ENCODE data around the gene ANKRD13C.
"Not testable (repeated sequence)": the region's sequence is repeated elsewhere in the genome, so short reads cannot be mapped to it uniquely, and the experiment has no call there.

ANKRD13C gene

GRCh38 chr1:70358921-70359564 is 4.5 kb upstream of the ANKRD13C start:
- H3K4me2 ChIP-seq (ENCODE audit: low read length), result no peak overlapping the region
- no peaks in the 10 kb centered on the region for H3K36me3 ChIP-seq (ENCODE audit: insufficient read depth, low read length)
- peaks cover 4% of the 10 kb centered on the region for H3K4me1 ChIP-seq (ENCODE audit: control insufficient read depth, insufficient read depth, low read length)
- no peaks in the 10 kb centered on the region for H3K9me3 ChIP-seq (replicated peaks; ENCODE audit: low read length)
- no peaks in the 10 kb centered on the region for H3K27me3 ChIP-seq (ENCODE audit: control insufficient read depth, insufficient read depth, low read length)
- H3K9ac ChIP-seq (ENCODE audit: low read depth, low read length), result no peak overlapping the region
- H3K4me3 ChIP-seq (ENCODE audit: low read length), result no peak overlapping the region

GRCh38 chr1:70355920-70356319 is 1.4 kb upstream of the ANKRD13C start:
- H3K36me3 ChIP-seq (ENCODE audit: insufficient read depth, low read length), result peaks cover 6% of the 10 kb centered on the region
- H3K27me3 ChIP-seq (ENCODE audit: control insufficient read depth, insufficient read depth, low read length), result no peaks in the 10 kb centered on the region
- no peak overlapping the region for H3K9ac ChIP-seq (ENCODE audit: low read depth, low read length)
- no peak overlapping the region for H3K4me2 ChIP-seq (ENCODE audit: low read length)
- H3K4me1 ChIP-seq (ENCODE audit: control insufficient read depth, insufficient read depth, low read length), result peaks cover 9% of the 10 kb centered on the region
- no peak overlapping the region for H3K4me3 ChIP-seq (ENCODE audit: low read length)
- H3K9me3 ChIP-seq (replicated peaks; ENCODE audit: low read length), result no peaks in the 10 kb centered on the region

GRCh38 chr1:70355111-70355407 is 537 bp upstream of the ANKRD13C start:
- Histone ChIP-seq H3K4me3 (ENCODE audit: low read length) (peak overlapping the region; percentile 80), H3K4me2 (ENCODE audit: low read length) (peak overlapping the region; percentile 87), H3K9ac (ENCODE audit: low read depth, low read length) (peak overlapping the region; percentile 98), H3K27me3 (ENCODE audit: control insufficient read depth, insufficient read depth, low read length) (no peaks in the 10 kb centered on the region), H3K36me3 (ENCODE audit: insufficient read depth, low read length) (peaks cover 8% of the 10 kb centered on the region), H3K9me3 (replicated peaks; ENCODE audit: low read length) (no peaks in the 10 kb centered on the region), H3K4me1 (ENCODE audit: control insufficient read depth, insufficient read depth, low read length) (peaks cover 9% of the 10 kb centered on the region)

GRCh38 chr1:70353601-70354331 is 756 bp downstream of the ANKRD13C start:
- Histone ChIP-seq H3K9me3 (replicated peaks; ENCODE audit: low read length) (no peaks in the 10 kb centered on the region), H3K27me3 (ENCODE audit: control insufficient read depth, insufficient read depth, low read length) (no peaks in the 10 kb centered on the region), H3K4me2 (ENCODE audit: low read length) (peak overlapping the region; percentile 87), H3K4me3 (ENCODE audit: low read length) (peak overlapping the region; percentile 80), H3K4me1 (ENCODE audit: control insufficient read depth, insufficient read depth, low read length) (peaks cover 19% of the 10 kb centered on the region), H3K9ac (ENCODE audit: low read depth, low read length) (peak overlapping the region; percentile 98), H3K36me3 (ENCODE audit: insufficient read depth, low read length) (peaks cover 8% of the 10 kb centered on the region)

GRCh38 chr1:70353044-70353443 is 1.5 kb downstream of the ANKRD13C start:
- Histone ChIP-seq H3K4me2 (ENCODE audit: low read length) (peak overlapping the region; percentile 87), H3K9ac (ENCODE audit: low read depth, low read length) (peak overlapping the region; percentile 98), H3K4me1 (ENCODE audit: control insufficient read depth, insufficient read depth, low read length) (peaks cover 19% of the 10 kb centered on the region)

GRCh38 chr1:70349799-70350198 is 4.7 kb downstream of the ANKRD13C start:
- H3K9me3 ChIP-seq (replicated peaks; ENCODE audit: low read length); H3K9ac ChIP-seq (ENCODE audit: low read depth, low read length); H3K27me3 ChIP-seq (ENCODE audit: control insufficient read depth, insufficient read depth, low read length); H3K36me3 ChIP-seq (ENCODE audit: insufficient read depth, low read length); H3K4me3 ChIP-seq (ENCODE audit: low read length): not testable (repeated sequence)
- Histone ChIP-seq H3K4me2 (ENCODE audit: low read length) (peak overlapping the region; percentile 3), H3K4me1 (ENCODE audit: control insufficient read depth, insufficient read depth, low read length) (peaks cover 16% of the 10 kb centered on the region)

More at GRCh38 chr1:70353044-70353443, 1.5 kb downstream of the ANKRD13C start:
- H3K9me3 ChIP-seq (replicated peaks; ENCODE audit: low read length), result no peaks in the 10 kb centered on the region
- no peaks in the 10 kb centered on the region for H3K27me3 ChIP-seq (ENCODE audit: control insufficient read depth, insufficient read depth, low read length)
- peaks cover 8% of the 10 kb centered on the region for H3K36me3 ChIP-seq (ENCODE audit: insufficient read depth, low read length)
- H3K4me3 ChIP-seq (ENCODE audit: low read length), result peak overlapping the region; percentile 80

GRCh38 chr1:70348399-70349165 is 5.9 kb downstream of the ANKRD13C start:
- Histone ChIP-seq H3K4me2 (ENCODE audit: low read length) (no peak overlapping the region), H3K4me1 (ENCODE audit: control insufficient read depth, insufficient read depth, low read length) (peaks cover 16% of the 10 kb centered on the region), H3K4me3 (ENCODE audit: low read length) (no peak overlapping the region), H3K9me3 (replicated peaks; ENCODE audit: low read length) (no peaks in the 10 kb centered on the region), H3K9ac (ENCODE audit: low read depth, low read length) (no peak overlapping the region), H3K27me3 (ENCODE audit: control insufficient read depth, insufficient read depth, low read length) (no peaks in the 10 kb centered on the region), H3K36me3 (ENCODE audit: insufficient read depth, low read length) (peaks cover 8% of the 10 kb centered on the region)

- not testable (repeated sequence) for H3K9me3 ChIP-seq (replicated peaks; ENCODE audit: low read length); H3K9ac ChIP-seq (ENCODE audit: low read depth, low read length); H3K27me3 ChIP-seq (ENCODE audit: control insufficient read depth, insufficient read depth, low read length); H3K36me3 ChIP-seq (ENCODE audit: insufficient read depth, low read length); H3K4me3 ChIP-seq (ENCODE audit: low read length); H3K4me2 ChIP-seq (ENCODE audit: low read length); H3K4me1 ChIP-seq (ENCODE audit: control insufficient read depth, insufficient read depth, low read length)
Observed at GRCh38 chr1:70339644-70340043, 14.9 kb downstream of the ANKRD13C start.

- no peak overlapping the region for H3K9ac ChIP-seq (ENCODE audit: low read depth, low read length)
- H3K9me3 ChIP-seq (replicated peaks; ENCODE audit: low read length), result no peaks in the 10 kb centered on the region
- no peak overlapping the region for H3K4me3 ChIP-seq (ENCODE audit: low read length)
- no peak overlapping the region for H3K4me2 ChIP-seq (ENCODE audit: low read length)
- no peaks in the 10 kb centered on the region for H3K4me1 ChIP-seq (ENCODE audit: control insufficient read depth, insufficient read depth, low read length)
- H3K36me3 ChIP-seq (ENCODE audit: insufficient read depth, low read length), result peaks cover 6% of the 10 kb centered on the region
- H3K27me3 ChIP-seq (ENCODE audit: control insufficient read depth, insufficient read depth, low read length), result no peaks in the 10 kb centered on the region
Observed at GRCh38 chr1:70336050-70336449, 18.5 kb downstream of the ANKRD13C start.

- H3K4me1 ChIP-seq (ENCODE audit: control insufficient read depth, insufficient read depth, low read length), result no peaks in the 10 kb centered on the region
- H3K4me3 ChIP-seq (ENCODE audit: low read length), result no peak overlapping the region
- no peaks in the 10 kb centered on the region for H3K9me3 ChIP-seq (replicated peaks; ENCODE audit: low read length)
Observed at GRCh38 chr1:70334436-70334835, 20.1 kb downstream of the ANKRD13C start.

GRCh38 chr1:70333245-70333644 is 21.3 kb downstream of the ANKRD13C start:
- Histone ChIP-seq H3K9me3 (replicated peaks; ENCODE audit: low read length) (no peaks in the 10 kb centered on the region), H3K4me2 (ENCODE audit: low read length) (no peak overlapping the region), H3K4me1 (ENCODE audit: control insufficient read depth, insufficient read depth, low read length) (no peaks in the 10 kb centered on the region), H3K36me3 (ENCODE audit: insufficient read depth, low read length) (peaks cover 6% of the 10 kb centered on the region), H3K27me3 (ENCODE audit: control insufficient read depth, insufficient read depth, low read length) (no peaks in the 10 kb centered on the region), H3K9ac (ENCODE audit: low read depth, low read length) (no peak overlapping the region), H3K4me3 (ENCODE audit: low read length) (no peak overlapping the region)

More at GRCh38 chr1:70334436-70334835, 20.1 kb downstream of the ANKRD13C start:
- H3K9ac ChIP-seq (ENCODE audit: low read depth, low read length), result no peak overlapping the region
- H3K36me3 ChIP-seq (ENCODE audit: insufficient read depth, low read length), result peaks cover 6% of the 10 kb centered on the region
- no peaks in the 10 kb centered on the region for H3K27me3 ChIP-seq (ENCODE audit: control insufficient read depth, insufficient read depth, low read length)
- no peak overlapping the region for H3K4me2 ChIP-seq (ENCODE audit: low read length)

Measured in skeletal muscle satellite cell (primary cell).